Osteocyte (in vitro differentiated cells): ENCODE measurements around the gene C17orf78. TPM values are rescaled to one million over a fixed set of nuclear protein-coding genes. Genes with fewer than 3 reads are reported as not detected.

ENCODE experiments used
- DNase-seq: peaks from one replicate; pipeline ENCODE4 v3.0.0; 2021; ENCODE audit warnings: mixed read lengths; ENCODE audit not compliant: unreplicated experiment; ENCODE audit errors: extremely low spot score
- H3K27ac Mint-ChIP-seq: one replicate; pipeline ENCODE4 v1.8.0; 2021; ENCODE audit warnings: mild to moderate bottlenecking, mixed read lengths; ENCODE audit not compliant: unreplicated experiment
- H3K27me3 Mint-ChIP-seq: one replicate; pipeline ENCODE4 v1.8.0; 2021; ENCODE audit warnings: mixed read lengths; ENCODE audit not compliant: unreplicated experiment
- H3K36me3 Mint-ChIP-seq: one replicate; pipeline ENCODE4 v1.8.0; 2021; ENCODE audit warnings: mixed read lengths; ENCODE audit not compliant: unreplicated experiment
- H3K4me1 Mint-ChIP-seq: one replicate; pipeline ENCODE4 v1.8.0; 2021; ENCODE audit warnings: mixed read lengths; ENCODE audit not compliant: unreplicated experiment
- H3K4me3 Mint-ChIP-seq: one replicate; pipeline ENCODE4 v1.8.0; 2021; ENCODE audit warnings: mild to moderate bottlenecking, moderate library complexity, mixed read lengths; ENCODE audit not compliant: unreplicated experiment
- H3K9me3 Mint-ChIP-seq: one replicate; pipeline ENCODE4 v1.8.0; 2021; ENCODE audit warnings: mixed read lengths; ENCODE audit not compliant: unreplicated experiment
- CTCF ChIP-seq: fragments of 200-600 bp; sonication (generic); IDR thresholded peaks from 2 replicates; pipeline ENCODE4 v1.5.0; 2021; ENCODE audit warnings: antibody characterized with exemption, mild to moderate bottlenecking, moderate library complexity
- total RNA-seq: library from RNA; stranded (reverse); gene quantifications from 2 replicates; pipeline ENCODE4 v1.2.1, GENCODE V29; 2021

C17orf78 gene
- total RNA-seq, 1 donor from 2014 or later: not detected

GRCh38 chr17:37358830-37359681, 16.7 kb upstream of the C17orf78 start:
- Mint-ChIP-seq H3K9me3 (no peaks in the 10 kb centered on the region), H3K4me1 (peaks cover 28% of the 10 kb centered on the region), H3K36me3 (no peaks in the 10 kb centered on the region), H3K4me3 (peak overlapping the region; percentile 85), H3K27me3 (no peaks in the 10 kb centered on the region), H3K27ac (peak overlapping the region; percentile 87)
- TF ChIP-seq CTCF: peak; percentile 52
- DNase-seq: peak; percentile 95

DNA sequence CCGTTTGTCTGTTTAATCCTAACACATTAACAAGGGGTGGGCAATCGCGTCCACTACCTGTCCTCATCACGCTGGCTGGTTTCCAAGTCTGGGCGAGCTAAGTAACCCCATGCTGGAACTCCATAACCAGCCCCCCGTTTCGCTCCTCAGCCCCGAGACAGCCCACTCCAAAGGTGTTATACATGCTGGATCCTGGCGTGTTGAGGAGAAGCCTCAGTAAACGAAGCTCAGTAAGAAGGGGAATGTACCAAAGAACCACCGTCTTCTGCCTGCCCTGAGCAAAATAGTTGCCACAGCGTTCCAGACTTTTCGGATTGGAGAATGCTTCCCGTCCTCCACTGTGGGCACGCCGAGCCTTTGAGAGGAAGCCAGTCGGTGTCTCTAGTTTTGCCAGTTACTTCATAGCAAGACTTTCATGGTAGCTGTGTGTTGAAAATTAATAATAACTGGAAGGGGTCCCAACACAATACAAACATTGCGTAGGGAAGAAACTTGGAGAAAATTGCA, 16.1 kb upstream of the C17orf78 start:
- no peaks in the 10 kb centered on the region for H3K36me3 Mint-ChIP-seq
- H3K4me1 Mint-ChIP-seq: peaks cover 28% of the 10 kb centered on the region

DNA sequence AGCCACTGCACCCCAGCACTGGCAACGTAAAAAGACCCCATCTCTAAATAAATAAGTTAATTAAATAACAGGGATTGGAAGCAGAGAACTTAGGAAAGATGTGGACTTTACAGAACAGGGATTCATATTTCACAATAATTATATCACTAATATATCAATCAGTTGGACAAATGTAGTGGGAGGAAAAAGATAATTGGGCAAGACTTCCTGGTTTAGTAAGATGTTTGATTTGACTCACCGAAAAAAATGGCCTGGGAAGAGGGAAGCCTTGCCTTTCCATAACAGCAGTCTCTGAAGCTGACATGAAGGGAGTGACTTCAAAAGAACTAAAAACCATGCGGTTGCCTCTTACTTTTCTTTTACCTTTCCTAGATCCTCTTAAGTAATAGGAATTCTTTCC, 15.2 kb upstream of the C17orf78 start:
- H3K27me3 Mint-ChIP-seq: no peaks in the 10 kb centered on the region
- no peaks in the 10 kb centered on the region for H3K9me3 Mint-ChIP-seq
- no peaks in the 10 kb centered on the region for H3K36me3 Mint-ChIP-seq
- H3K4me3 Mint-ChIP-seq: no peak overlapping the region
- H3K27ac Mint-ChIP-seq: no peak overlapping the region
- DNase-seq: no peak
- TF ChIP-seq CTCF: no peak
- H3K4me1 Mint-ChIP-seq: peaks cover 28% of the 10 kb centered on the region

More for the DNA sequence above, 16.1 kb upstream of the C17orf78 start:
- Mint-ChIP-seq H3K4me3 (peak overlapping the region; percentile 85), H3K27me3 (no peaks in the 10 kb centered on the region), H3K27ac (peak overlapping the region; percentile 78), H3K9me3 (no peaks in the 10 kb centered on the region)
- no peak for DNase-seq
- TF ChIP-seq CTCF: no peak

- H3K27ac Mint-ChIP-seq: no peak overlapping the region
- no peak for DNase-seq
- H3K27me3 Mint-ChIP-seq: no peaks in the 10 kb centered on the region
- H3K4me1 Mint-ChIP-seq: peaks cover 25% of the 10 kb centered on the region
- TF ChIP-seq CTCF: no peak
- no peaks in the 10 kb centered on the region for H3K9me3 Mint-ChIP-seq
- no peak overlapping the region for H3K4me3 Mint-ChIP-seq
- no peaks in the 10 kb centered on the region for H3K36me3 Mint-ChIP-seq
These were observed 14.2 kb upstream of the C17orf78 start for GRCh38 chr17:37361543-37361942.

DNA sequence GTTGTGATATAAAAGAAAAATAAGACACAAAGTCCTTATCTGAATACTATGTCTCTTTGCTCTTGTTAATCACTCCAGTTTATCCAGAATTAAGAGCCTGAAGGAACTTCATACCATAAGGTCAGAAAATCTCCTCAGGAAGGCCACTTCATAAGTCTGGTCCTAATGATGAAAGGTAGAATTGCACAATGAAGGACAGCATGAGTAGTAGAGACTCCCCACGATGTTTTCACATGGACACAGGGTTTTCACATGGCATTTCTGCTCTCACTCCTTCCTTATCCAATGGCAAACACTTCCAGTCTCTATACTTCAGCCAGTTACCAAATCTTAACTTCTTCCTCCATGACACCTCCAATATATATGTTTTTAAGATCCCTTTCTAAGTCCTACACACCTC, 10.2 kb upstream of the C17orf78 start:
- Mint-ChIP-seq H3K36me3 (no peaks in the 10 kb centered on the region), H3K4me3 (no peak overlapping the region), H3K4me1 (no peaks in the 10 kb centered on the region), H3K9me3 (no peaks in the 10 kb centered on the region), H3K27ac (no peak overlapping the region), H3K27me3 (no peaks in the 10 kb centered on the region)
- no peak for DNase-seq
- TF ChIP-seq CTCF: no peak
